Right forelimb (tissue), 1 donor: Measurements from ENCODE around the gene KCNA10.

ENCODE experiments used
- DNase-seq: peaks from one replicate; pipeline ENCODE4 v3.0.0-alpha.2; 2018

Gene KCNA10

DNA sequence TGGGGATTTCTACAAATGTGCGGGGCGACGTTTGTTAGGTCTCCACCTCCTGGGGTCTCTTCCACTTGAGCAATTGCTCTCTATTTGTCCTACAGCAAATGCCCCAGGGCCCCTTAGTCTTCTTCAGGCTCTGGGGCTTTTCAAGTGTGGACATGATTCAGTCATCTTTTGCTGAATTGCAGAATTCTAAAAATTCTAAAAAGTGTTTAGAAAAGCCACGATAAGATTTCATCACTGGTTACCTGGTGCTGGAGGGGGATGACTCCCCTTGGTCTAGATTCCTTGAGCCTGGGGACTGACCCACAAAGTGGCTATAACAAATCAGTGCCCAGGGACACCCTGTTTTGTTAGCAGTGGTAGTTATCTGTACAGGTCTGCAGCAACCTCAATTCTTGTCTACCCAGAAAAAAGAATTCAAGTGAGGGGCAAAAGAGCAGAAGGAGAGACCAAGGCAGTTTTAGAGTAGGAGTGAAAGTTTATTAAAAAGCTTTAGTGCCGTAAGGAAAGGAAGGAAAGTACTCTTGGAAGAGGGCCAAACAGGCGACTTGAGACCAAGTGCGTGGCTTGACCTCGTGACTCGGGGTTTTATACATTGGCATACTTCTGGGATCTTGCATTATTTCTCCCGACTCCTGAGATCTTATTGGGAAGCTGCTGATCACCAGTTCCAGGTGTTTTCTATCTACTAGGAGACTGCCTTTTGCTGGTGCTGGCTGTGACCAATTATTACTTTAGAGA, 42.8 kb downstream of the KCNA10 start:
- DNase-seq: no peak

DNA sequence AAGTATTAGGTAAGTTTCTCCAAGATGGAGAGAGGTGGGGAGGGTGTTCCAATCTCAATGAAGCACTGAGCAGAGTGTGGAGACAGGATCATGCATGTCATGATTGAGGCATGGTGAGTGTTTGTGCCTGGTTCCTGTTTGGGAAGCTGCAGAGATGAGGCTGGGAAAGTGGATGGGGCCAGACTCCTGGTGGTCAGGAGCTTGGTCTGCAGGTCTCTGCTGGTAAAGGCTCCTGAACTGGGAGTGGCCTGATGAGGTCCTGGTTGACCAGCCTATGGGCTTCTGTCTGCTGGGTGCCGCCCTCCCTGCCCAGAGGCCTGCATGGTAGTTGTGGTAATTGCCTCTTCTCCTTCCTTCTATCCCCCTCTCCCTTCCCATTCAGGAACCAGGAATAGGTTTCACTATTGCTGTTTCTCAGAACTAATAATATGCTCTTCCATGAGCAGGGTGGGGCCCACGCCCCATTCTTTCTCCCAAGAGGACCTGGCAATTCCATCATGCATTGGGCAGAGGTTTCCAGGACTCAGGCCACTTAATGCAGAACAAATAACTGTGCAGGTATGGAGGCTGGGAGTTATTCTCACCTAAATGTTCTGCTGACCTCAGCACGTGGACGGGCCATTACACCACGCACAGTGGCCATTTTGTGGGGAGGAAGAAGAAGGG, 43.5 kb downstream of the KCNA10 start:
- no peak for DNase-seq

DNA sequence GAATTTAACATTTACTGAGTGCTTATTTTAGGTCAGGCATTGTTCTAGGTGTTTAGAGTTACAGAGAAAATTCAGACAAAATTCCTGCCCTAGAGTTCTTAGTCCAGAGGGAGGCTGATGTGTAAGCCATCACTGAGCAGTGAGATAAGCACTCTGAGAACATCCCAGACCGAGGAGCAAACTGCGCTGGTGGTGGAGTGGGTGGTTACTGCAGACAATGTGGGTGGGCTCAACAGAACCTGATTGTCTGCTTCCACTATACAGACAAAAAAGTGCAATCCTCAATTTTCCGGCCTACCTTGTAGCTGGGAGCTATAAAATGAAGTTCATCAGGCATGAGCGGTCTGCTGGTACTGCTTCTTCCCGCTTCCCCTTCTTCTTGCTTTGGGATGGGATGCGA, 44.5 kb downstream of the KCNA10 start:
- no peak for DNase-seq

DNA sequence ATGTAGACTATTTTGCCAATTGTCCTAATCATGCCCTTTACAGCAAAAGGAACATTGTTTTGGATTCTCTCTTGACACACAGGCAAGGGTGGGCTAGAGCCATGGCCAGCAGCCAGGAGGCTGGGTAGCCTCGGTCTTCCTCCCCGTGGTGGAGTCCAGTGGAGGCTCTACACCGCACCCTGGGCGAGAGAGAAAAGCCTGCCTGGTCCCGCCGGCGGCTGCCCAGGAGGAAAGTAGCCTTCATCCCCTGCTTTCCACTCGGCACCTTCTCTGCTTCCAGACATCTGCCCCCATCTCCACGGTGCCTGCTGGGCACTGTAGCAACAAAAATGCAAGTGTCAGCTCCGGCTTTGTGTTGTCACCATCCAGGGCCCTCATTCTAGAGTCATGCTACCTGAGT, 46.4 kb downstream of the KCNA10 start:
- DNase-seq: no peak

DNA sequence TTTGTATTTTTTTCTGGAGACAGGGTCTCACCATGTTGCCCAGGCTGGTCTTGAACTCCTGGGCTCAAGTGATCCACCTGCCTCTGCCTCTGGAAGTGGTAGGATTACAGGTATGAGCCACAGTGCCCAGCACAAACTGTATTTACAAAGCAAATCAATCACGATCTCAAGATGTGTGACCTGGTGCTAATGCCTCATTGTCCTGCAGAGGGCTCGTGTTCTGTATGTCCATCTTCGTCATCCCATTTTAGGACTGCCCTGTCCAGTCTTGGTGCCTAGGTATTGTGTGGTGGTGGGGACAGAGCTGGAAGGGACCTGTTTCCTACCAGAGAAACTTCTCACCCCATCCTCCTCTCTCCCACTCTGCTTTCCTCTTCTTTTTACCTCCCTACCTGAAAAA, 47.8 kb downstream of the KCNA10 start:
- no peak for DNase-seq
